KOPT-K1 (cell line): ENCODE data around the gene SH3RF3.

ENCODE experiments used
- H3K27ac ChIP-seq: fragments of 200-600 bp; sonication (generic); 2 replicates; pipeline ENCODE4 v1.5.1; 2016; ENCODE audit warnings: antibody characterized with exemption, mild to moderate bottlenecking, low read depth, low read length; ENCODE audit not compliant: poor library complexity, severe bottlenecking
- H3K36me3 ChIP-seq: fragments of 200-600 bp; sonication (generic); 2 replicates; pipeline ENCODE4 v1.5.1; 2017; ENCODE audit warnings: antibody characterized with exemption, mild to moderate bottlenecking, low read length, moderate library complexity; ENCODE audit not compliant: insufficient read depth
- H3K9me3 ChIP-seq: fragments of 200-600 bp; sonication (generic); 2 replicates; pipeline ENCODE4 v1.5.1; 2017; ENCODE audit warnings: antibody characterized with exemption, low read length, mild to moderate bottlenecking; ENCODE audit not compliant: insufficient read depth, poor library complexity, severe bottlenecking

The SH3RF3 gene

DNA sequence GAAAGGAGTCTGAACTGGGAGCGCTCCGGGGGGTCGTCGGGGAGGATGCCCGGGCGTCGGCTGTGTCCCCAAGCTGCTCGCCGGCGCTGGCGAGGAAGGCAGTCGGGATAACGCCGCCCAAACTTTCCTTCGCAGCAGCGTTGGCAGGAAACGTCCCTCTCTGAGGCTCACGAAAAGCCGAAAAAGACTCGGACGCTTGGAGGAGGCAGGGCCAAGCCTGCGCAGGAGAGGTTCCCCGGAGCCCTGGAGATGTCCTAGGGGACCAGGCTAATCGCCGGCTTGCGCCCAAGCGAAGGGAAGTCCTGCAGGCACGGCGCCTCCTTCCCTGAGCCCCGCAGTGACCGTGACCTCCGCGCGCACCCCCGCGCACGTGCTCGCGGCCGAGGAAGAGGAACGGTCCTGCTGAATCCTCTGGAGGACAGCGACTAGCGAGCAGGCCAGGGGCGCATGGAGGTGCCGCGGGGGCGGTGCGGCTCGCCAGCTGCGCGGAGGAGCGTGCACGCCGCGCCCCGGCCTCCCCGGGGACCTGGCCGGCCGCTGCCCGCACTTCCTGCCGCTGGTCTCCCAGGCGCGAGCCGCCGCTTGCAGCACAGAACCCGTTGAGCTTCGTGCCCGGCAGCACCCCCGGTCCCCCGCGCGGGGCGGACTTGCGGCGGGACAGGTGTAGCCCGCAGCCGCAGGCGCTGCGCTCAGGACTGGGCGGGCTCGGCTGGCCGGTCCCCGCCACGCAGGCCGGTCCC lies at the start of gene SH3RF3:
Gene SH3RF3, plus strand, starts transcription at position 590 of the 740 bp plus-strand sequence.
- Histone ChIP-seq H3K36me3 (no peaks in the 10 kb centered on the region), H3K27ac (no peak within 1 kb of the TSS), H3K9me3 (no peaks in the 10 kb centered on the region)

GRCh38 chr2:109079590-109079989 lies 49.4 kb upstream of the SH3RF3 start:
- no peaks in the 10 kb centered on the region for H3K9me3 ChIP-seq

DNA sequence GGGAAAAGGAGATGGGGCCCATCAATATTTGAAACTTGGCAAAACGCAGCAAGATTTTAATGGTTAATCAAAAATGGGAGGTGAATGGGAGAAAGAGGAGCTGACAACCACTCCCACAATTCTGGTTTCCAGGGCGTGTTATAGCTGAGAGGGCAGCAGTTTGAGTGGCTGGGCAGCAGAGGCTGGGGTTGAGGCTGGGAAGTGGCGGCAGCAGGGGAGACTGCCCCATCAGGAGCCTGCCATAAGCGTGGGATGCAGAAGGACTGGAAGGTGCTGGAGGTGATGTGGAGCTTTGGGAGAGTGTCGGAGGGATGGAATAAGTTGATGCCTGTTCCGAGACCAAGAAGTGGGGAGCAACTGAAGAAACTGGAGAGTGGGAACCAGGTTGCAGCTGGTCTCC lies 48.9 kb upstream of the SH3RF3 start:
- Histone ChIP-seq H3K9me3 (no peaks in the 10 kb centered on the region), H3K27ac (no peak overlapping the region), H3K36me3 (no peaks in the 10 kb centered on the region)

More at GRCh38 chr2:109079590-109079989, 49.4 kb upstream of the SH3RF3 start:
- no peak overlapping the region for H3K27ac ChIP-seq
- H3K36me3 ChIP-seq = no peaks in the 10 kb centered on the region

DNA sequence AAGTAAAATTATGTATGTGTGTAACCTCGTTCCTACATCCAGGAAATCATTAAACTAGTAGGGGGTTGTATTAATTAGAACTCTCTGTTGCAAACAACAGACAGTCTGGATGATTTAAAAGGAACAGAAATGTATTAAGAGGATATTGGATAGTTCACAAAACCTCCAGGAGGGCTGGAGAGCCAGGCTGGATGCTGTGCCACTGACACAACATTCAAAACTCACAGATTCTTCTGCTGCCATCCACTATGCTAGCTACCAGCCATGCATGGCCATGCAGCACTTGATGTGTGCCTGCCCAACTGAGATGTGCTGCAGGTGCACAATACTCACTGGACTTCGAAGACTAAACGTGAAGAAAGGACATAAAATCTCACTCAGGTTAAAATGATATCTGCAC lies 48.2 kb upstream of the SH3RF3 start:
- Histone ChIP-seq H3K36me3 (no peaks in the 10 kb centered on the region), H3K27ac (no peak overlapping the region), H3K9me3 (no peaks in the 10 kb centered on the region)

DNA sequence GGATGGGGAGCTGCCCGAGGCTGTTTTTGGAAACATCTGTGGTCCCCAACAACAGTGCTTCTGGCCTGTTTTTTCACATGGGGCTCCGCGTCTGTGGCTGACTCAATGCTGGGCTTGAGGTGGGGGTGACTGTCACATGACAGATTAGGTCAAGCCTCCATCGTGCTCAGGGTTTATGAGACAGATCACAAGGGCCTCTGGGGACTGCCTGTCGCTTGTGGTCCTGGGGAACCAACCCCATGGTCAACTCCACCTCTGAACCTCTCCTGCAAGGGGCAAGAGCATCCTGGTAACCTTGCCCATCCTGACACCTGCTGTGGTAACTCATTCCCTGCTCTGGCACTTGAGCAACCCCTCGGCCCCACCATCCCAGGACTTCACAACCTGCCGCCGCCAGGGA lies 47.6 kb upstream of the SH3RF3 start:
- Histone ChIP-seq H3K36me3 (no peaks in the 10 kb centered on the region), H3K27ac (no peak overlapping the region), H3K9me3 (no peaks in the 10 kb centered on the region)

GRCh38 chr2:109083771-109084170 lies 45.2 kb upstream of the SH3RF3 start:
- no peaks in the 10 kb centered on the region for H3K36me3 ChIP-seq
- H3K9me3 ChIP-seq = no peaks in the 10 kb centered on the region
- no peak overlapping the region for H3K27ac ChIP-seq

- no peak overlapping the region for H3K27ac ChIP-seq
- no peaks in the 10 kb centered on the region for H3K9me3 ChIP-seq
These were observed 44.7 kb upstream of the SH3RF3 start for GRCh38 chr2:109084341-109084740.

DNA sequence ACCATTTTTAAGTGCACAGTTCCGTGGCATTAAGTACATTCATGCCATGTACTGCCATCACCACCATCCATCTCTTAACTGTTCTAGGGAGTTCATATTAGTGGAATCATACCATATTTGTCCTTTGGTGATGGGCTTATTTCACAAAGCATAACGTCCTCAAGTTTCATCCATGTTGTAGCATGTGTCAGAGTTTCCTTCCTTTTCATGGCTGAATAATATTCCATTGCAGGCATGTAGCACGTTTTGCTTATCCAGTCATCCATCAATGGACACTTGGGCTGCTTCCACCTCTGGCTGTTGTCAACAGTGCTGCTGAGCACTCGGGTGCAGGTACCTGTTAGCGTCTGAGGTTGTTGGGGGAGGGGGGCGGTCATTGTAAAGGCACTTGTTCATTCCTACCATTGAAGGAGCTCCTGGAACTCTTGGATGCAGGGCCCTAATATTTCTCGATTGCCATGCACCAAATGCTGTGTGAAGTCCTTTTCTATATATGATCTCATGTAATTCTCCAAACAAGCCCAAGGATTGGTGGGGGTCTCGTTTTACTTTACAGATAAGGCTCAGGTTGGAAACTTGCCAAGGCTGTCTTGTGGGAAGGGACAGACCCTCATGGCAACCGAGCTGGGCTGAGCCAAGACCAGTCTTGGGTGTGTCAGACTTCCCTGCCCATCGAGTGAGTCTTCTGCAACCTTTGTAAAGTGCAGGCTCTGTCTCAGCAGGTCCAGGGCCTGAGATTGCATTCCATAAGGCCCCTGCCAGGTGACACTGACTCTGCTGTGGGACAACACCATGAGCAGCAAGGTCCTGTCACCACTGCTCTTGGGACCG lies 42.9 kb upstream of the SH3RF3 start:
- no peaks in the 10 kb centered on the region for H3K36me3 ChIP-seq
- no peak overlapping the region for H3K27ac ChIP-seq

More at GRCh38 chr2:109084341-109084740, 44.7 kb upstream of the SH3RF3 start:
- H3K36me3 ChIP-seq = no peaks in the 10 kb centered on the region

DNA sequence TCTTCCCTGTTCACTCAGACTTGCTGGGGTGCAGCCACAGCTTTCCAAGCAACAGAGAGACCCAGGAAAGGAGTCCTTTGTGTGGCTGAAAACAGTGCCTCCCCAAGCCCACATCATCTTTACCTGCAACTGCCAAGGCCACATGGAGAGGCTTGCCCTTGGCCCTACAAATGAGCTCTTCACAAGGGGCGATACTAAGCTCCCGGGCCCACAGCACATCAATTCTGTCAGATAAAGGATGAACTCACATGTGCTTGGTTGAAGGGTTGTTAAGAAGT lies 42.3 kb upstream of the SH3RF3 start:
- Histone ChIP-seq H3K36me3 (no peaks in the 10 kb centered on the region), H3K27ac (no peak overlapping the region), H3K9me3 (no peaks in the 10 kb centered on the region)

More for the DNA sequence above, 42.9 kb upstream of the SH3RF3 start:
- no peaks in the 10 kb centered on the region for H3K9me3 ChIP-seq

DNA sequence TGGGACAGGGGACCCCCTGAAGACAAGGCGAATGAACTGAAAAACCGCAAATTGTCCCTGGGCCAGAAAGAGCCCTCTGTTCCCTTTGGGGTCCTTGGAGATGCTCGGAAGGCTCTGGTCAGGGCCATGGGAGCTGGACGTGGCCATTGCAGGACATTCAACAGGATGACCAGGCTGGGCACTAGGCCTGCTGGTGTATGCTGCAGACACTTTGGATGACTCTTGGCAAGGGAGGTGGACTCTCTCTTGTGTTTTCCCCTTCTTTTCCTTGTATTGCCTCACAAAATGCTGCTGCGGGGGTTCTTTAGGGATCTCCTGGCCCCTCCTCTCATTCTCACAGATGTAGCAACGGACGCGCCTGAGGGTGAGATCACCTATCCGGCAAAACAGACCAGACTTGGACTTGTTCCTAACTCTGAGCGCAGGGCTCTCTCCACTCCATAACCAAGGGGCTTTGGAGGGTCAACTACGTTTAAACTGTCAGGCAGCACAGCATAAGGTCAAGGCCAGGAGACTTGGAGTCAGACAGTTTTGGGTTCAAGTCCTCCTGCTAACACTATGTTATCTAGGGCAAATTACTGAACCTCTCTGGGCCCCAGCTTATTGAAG lies 41.8 kb upstream of the SH3RF3 start:
- Histone ChIP-seq H3K27ac (no peak overlapping the region), H3K36me3 (no peaks in the 10 kb centered on the region), H3K9me3 (no peaks in the 10 kb centered on the region)

- Histone ChIP-seq H3K27ac (no peak overlapping the region), H3K36me3 (no peaks in the 10 kb centered on the region), H3K9me3 (peaks cover 17% of the 10 kb centered on the region)
These were observed 39.3 kb upstream of the SH3RF3 start for GRCh38 chr2:109089602-109090300.

- Histone ChIP-seq H3K9me3 (peaks cover 25% of the 10 kb centered on the region), H3K27ac (no peak overlapping the region)
These were observed 37.5 kb upstream of the SH3RF3 start for GRCh38 chr2:109091526-109091925.

DNA sequence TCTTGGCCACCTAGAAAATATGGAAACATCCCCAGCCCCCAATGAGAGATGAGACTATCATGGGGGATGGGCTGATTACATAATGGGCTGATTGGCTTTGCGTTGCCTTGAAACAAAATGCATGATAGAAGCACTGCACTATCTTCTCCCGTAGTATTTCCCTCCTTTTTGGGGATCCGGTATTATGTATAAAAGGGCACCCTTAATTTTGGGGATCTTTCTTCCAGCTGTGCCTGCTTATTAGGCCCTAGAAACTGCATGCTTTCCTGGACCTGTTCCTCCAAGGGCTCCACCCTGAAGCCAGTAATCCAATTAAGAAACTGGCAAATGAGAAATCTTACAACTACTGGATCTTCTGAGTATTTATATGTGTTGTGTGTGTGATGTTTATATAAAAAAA lies 34.9 kb upstream of the SH3RF3 start:
- peaks cover 25% of the 10 kb centered on the region for H3K9me3 ChIP-seq
- H3K36me3 ChIP-seq = no peaks in the 10 kb centered on the region
- H3K27ac ChIP-seq = no peak overlapping the region

More at GRCh38 chr2:109091526-109091925, 37.5 kb upstream of the SH3RF3 start:
- H3K36me3 ChIP-seq = no peaks in the 10 kb centered on the region

GRCh38 chr2:109098251-109098920 lies 30.6 kb upstream of the SH3RF3 start:
- peaks cover 20% of the 10 kb centered on the region for H3K9me3 ChIP-seq
- H3K27ac ChIP-seq = no peak overlapping the region
- no peaks in the 10 kb centered on the region for H3K36me3 ChIP-seq
